HG02759 (cell line): ENCODE data around the gene RAB3C.
A peak's percentile ranks its signal among the peaks of the same experiment; 100 is the strongest.

Experiments used
- ATAC-seq: cut with Tn5 transposase; IDR thresholded peaks from one replicate; pipeline ENCODE4 v1.9.1; 2021; ENCODE audit warnings: mild to moderate bottlenecking, moderate library complexity; ENCODE audit not compliant: unreplicated experiment

The RAB3C gene

GRCh38 chr5:58765058-58765457 lies 182.2 kb downstream of the RAB3C start:
- ATAC-seq = no peak

GRCh38 chr5:58767104-58767503 lies 184.2 kb downstream of the RAB3C start:
- no peak for ATAC-seq

GRCh38 chr5:58770136-58770535 lies 187.3 kb downstream of the RAB3C start:
- no peak for ATAC-seq

DNA sequence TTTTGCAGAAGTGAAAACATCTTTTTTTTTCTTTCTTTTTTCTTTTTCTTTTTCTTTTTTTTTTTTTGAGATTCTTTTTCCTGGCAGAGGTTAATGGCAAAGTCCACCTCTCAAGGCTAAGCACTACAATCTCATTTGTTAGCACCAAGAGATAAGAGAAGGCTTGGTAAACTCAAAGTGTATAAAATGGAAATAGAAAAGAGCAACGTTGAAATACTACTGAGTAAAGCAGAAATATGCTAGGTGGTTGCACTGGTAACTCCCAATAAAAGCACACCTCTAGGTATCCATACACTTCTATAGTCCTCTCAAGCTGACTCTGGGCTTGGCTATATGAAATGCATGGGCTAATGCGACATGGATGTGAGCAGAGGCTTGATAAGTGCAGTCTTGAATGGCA lies 188.9 kb downstream of the RAB3C start:
- ATAC-seq = no peak

- no peak for ATAC-seq
These were observed 191.0 kb downstream of the RAB3C start for GRCh38 chr5:58773744-58774441.

GRCh38 chr5:58774937-58775336 lies 192.1 kb downstream of the RAB3C start:
- ATAC-seq = no peak

DNA sequence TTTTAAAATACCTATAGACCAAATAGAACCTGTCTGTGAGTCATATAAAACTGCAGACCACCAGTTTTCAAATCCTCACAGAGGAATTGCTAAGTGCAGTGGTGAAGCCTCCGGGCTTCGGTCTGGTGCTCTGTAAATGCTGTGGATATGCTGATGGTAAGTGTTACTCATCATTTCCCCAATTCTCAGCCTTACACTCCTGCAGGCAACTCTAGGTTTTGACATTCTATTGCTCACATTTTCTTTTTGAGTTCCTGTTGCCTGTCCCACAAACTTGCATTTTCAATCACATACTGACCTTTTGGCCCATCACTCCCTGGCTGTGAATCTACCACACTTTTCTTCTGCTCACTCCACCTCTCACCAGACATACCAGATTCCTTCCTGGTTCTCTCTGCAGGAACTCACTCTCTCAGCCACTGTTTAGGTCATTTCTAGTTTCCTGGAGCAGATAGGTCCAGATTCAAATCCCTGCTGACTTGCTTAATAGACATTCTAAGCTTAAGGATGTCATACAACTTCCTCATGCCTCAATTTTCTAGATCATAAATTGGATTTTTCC lies 192.9 kb downstream of the RAB3C start:
- ATAC-seq = peak; percentile 89

DNA sequence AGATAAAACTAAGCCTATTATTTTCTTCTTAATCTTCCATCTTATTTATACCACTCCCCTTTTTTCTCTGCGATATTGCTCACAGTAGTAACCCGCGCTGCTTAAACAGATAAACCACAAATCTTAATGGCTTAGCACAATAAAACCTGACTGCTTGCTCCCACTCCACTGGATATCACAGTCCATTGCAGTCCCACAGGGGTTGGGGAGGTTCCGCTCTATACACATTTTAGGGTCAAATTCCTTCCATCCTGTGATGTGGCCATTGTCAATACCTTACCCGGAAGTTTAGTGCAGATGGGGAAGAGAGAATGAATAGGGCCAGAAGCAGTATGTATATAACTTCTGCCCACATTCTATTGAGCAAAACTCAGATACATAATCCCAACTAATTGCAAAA lies 193.7 kb downstream of the RAB3C start:
- ATAC-seq = no peak

GRCh38 chr5:58778888-58779287 lies 196.0 kb downstream of the RAB3C start:
- no peak for ATAC-seq

DNA sequence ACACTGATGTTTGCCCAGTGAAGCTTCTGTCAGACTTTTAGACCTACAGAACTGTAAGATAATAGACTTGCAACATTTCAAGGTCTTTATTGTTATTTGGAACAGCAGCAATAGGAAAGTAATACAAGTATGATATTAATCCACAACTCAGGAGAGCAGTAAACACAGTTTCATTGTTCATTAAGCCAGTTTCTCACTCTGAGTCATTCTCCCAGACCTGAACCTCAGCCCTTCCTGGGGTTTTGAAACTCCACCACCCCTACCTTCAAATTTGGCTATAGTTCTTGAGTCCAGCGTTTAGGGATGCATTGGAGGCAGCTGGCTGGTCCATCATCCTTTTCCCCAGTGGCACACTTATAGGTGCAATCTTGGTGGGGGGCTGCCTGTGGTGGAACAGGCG lies 203.2 kb downstream of the RAB3C start:
- ATAC-seq = peak; percentile 56

DNA sequence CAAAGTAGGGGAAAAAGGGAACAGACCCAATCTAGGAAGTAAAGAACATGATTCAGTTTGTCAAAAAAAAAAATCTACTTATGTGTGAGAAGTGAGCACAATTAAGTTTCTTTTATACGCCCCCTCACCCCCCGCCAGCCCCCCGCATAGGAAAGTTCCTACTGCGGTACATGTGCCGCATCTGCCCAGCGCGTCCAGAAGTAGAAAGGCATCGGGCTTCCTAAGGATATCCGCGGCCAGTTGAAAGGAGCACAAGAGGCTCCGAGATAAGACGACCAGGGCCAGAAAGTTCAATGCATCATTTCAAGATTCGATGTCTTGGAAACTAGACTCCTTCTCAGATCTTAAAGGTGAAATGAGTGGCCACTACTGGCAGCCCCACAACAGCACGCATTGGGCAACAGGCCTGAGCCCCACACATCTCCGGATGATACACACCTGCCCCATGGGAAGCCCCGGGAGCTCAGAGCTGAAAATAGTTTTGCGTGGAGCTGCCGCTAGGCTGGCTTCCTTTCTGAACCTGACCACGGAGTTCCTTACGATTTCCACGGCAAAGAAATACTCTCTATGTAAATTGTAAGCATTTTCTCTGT lies 203.9 kb downstream of the RAB3C start:
- ATAC-seq = no peak

- ATAC-seq = no peak
These were observed 205.1 kb downstream of the RAB3C start for GRCh38 chr5:58787987-58788386.

DNA sequence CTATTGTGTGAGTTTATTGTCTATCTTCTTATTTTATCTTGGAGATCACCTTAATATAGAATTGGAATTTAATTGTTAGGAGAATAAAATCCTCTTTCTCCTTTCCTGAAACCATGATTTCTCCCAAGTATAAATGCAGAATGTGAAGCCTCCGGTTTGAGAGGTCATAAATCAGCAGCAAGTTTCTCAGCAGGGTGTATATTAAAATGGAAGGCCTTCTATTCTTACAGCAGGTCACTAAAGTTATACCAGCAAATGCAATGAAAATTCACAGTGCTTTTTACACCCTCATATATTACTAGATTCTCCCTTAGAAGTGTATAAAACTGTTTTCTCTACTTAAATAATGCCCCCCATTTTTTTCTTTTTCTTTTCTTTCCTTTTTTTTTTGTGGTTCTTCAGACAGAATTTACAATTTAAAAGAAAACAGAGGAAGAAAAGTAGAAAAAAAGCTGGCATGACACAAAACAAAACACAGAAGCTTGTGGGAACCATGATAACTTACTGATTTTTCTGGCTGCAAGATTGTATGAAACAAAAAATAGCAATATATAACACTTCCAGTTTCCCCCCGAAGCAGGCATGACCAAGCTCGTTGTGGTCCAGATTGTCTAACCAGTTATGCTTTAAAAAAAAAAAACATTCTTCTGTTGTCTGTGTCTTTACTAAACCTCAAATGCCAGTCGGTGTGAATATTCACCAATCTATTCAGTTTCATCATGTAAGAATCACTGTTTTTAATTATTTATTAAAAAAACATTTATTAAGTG lies 211.2 kb downstream of the RAB3C start:
- ATAC-seq = no peak

- ATAC-seq = peak; percentile 49
These were observed 212.0 kb downstream of the RAB3C start for GRCh38 chr5:58794875-58795274.

DNA sequence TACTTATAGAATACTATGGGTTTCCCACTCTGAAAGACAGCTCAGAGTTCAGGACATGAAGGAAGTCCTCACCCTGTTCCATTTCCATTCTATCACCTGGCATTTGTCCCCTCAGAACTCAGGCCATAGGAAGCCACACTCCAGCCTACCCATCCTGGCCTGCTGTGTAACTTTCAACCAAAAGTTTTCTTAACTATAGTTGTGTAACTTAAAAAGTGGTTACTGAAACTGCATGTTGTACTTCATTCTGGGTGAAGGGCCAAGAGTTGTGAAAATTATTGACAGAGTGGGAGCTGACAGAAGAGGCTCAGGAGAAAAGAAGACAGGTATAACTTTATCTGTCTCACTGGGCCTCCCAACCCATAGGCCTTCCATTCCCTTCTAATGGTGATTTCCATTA lies 212.5 kb downstream of the RAB3C start:
- ATAC-seq = peak; percentile 24

DNA sequence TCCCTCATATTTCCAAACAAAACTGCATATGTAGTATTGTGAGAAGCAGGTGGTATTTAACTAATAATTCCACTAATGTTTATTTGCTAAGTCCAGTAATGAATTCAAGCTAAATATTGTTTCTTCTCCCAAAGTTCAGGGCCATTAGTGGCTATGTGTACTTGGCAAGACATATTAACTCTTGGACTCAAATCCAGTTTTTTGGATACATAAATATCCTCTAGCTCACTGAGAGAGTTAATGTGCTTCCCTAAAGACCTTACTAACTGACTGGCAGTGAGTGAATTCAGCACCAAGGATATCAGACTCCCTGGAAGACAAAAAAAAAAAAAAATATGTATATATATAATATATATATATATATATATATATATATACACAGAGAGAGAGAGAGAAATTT lies 214.1 kb downstream of the RAB3C start:
- no peak for ATAC-seq

DNA sequence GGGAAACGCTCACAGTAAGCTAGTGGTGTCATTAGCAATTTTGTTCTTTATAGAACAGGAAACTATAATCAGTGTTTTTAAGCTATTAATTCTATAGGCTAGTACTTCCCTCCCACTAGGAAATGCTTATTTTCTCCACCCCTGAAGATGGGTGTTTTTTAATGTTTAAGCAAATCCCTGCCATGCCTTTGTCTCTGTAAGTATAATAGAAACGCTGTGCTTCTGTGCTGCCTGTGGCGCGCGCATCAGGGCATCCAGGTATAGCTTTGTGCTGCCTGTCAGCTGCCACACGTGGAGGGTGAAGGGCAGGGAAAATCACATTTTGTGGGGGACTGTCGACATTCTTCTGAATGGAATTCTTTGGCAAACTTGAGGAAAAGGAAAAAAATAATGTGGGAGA lies 217.5 kb downstream of the RAB3C start:
- no peak for ATAC-seq

GRCh38 chr5:58800861-58801540 lies 218.1 kb downstream of the RAB3C start:
- ATAC-seq = no peak

DNA sequence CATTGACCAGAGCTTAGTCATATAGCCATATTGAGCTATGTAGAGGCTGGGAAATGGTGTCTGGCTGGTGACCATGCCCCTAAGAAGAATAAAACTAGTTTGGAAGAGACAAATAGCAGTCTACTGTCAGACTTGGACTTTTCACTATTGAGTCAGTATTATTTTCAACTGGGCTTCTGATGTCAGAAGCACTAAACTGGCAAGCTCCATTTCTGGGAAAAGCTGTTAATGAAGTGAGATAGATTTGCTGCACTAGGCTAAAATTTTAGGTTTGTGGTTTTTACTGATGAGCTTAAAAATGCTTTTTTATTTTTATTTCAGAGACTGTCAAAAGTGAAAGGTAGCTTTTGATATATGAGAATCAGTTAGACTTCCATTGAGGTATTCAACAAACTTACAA lies 220.2 kb downstream of the RAB3C start:
- no peak for ATAC-seq

DNA sequence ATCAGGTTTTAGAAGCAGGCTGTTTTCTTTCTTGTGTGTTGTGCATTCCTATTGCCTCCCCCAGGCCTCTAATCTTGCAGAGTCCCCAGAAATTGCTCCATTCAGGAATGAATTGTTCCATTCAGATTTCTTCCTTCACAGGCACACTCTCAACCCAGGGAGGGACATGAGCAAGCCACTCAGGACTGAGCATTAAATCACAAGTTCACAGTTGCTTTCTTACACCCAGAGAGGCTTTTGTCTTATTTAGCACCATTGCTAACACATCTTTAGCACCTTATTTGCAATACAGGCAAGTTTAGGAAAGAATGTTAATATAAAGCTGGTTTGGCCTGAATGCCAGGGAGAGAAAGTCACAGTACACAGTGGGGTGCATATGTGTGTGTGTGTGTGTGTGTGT lies 221.4 kb downstream of the RAB3C start:
- ATAC-seq = no peak

DNA sequence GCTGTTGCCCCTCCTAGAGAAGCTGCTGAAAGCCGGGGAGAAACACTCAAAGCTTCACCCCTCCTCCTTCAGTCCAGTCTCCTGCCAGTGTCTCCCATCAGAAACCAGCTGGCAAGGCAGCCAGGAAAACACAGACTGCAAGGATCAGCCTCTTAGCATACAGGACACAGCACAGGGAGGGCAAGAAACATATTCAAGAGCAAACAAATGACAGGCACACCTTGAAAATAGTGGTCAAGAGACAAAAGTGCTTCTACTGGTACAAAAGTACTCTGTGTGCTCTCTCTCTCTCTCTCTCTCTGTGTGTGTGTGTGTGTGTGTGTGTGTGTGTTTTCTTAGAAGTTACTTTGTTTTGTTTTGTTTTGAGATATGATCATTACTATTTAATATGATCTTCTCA lies 227.2 kb downstream of the RAB3C start:
- no peak for ATAC-seq
